ENCODE data around the gene ENTPD2.

The ENTPD2 gene

GRCh38 chr9:137086531-137087408 is 32.9 kb upstream of the ENTPD2 start, which contains the start of gene MAN1B1:
TSS of gene MAN1B1 (plus strand) at chr9:137086985. CDS start at chr9:137087000, 15 bp downstream.
- peaks cover 3% of the 10 kb centered on the region; the same call in 1 of the 2 replicates for H3K27me3 ChIP-seq (ENCODE audit: control insufficient read depth, insufficient read depth, low read length)
- peak within 1 kb of the TSS; percentile 74 for H3K4me3 ChIP-seq (ENCODE audit: low read depth, low read length)
- no peaks in the 10 kb centered on the region for H3K9me3 ChIP-seq (ENCODE audit: control insufficient read depth, insufficient read depth, low read depth, low read length)
- peaks cover 15% of the 10 kb centered on the region; the same call in 1 of the 2 replicates for H3K4me1 ChIP-seq (ENCODE audit: control insufficient read depth, insufficient read depth, low read length)
- H3K27ac ChIP-seq (ENCODE audit: low read depth, low read length): peak within 1 kb of the TSS; percentile 46; the same call in 1 of the 2 replicates
- peak within 1 kb of the TSS; percentile 75 for H3K9ac ChIP-seq (ENCODE audit: low read length)
- peaks cover 20% of the 10 kb centered on the region for H3K36me3 ChIP-seq (ENCODE audit: control insufficient read depth, insufficient read depth, low read length)

GRCh38 chr9:137085920-137086530 is 32.2 kb upstream of the ENTPD2 start:
- Histone ChIP-seq H3K9ac (ENCODE audit: low read length) (peak overlapping the region; percentile 75), H3K36me3 (ENCODE audit: control insufficient read depth, insufficient read depth, low read length) (peaks cover 20% of the 10 kb centered on the region), H3K4me1 (ENCODE audit: control insufficient read depth, insufficient read depth, low read length) (peaks cover 15% of the 10 kb centered on the region; the same call in 1 of the 2 replicates), H3K9me3 (ENCODE audit: control insufficient read depth, insufficient read depth, low read depth, low read length) (no peaks in the 10 kb centered on the region), H3K27ac (ENCODE audit: low read depth, low read length) (peak overlapping the region; percentile 46; the same call in 1 of the 2 replicates), H3K27me3 (ENCODE audit: control insufficient read depth, insufficient read depth, low read length) (peaks cover 3% of the 10 kb centered on the region; the same call in 1 of the 2 replicates), H3K4me3 (ENCODE audit: low read depth, low read length) (peak overlapping the region; percentile 74)

DNA sequence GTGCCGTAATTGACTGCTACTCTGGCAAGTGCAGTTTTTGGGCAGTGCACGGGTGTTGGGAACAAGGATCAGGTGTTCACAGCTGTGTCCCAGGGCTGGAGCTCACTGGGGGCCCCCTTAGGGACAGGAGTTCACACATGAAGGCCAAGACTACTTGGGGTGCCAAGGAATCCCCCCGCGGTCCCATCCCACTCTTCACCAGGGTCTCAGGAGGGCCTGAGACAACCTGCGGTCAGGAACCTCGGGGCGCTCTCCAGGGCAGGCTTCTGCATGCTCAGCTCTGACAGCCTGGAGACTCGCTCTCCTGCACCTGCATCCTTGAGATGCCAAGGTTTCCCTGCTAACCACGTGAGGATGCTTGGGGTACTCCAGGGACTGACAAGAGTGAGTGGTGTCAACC is 30.7 kb upstream of the ENTPD2 start:
- peaks cover 14% of the 10 kb centered on the region for H3K27me3 ChIP-seq (ENCODE audit: control insufficient read depth, insufficient read depth, low read length)
- H3K4me1 ChIP-seq (ENCODE audit: control insufficient read depth, insufficient read depth, low read length): peaks cover 15% of the 10 kb centered on the region; the same call in 1 of the 2 replicates
- no peak overlapping the region for H3K4me3 ChIP-seq (ENCODE audit: low read depth, low read length)
- no peaks in the 10 kb centered on the region for H3K9me3 ChIP-seq (ENCODE audit: control insufficient read depth, insufficient read depth, low read depth, low read length)
- H3K36me3 ChIP-seq (ENCODE audit: control insufficient read depth, insufficient read depth, low read length): peaks cover 23% of the 10 kb centered on the region
- no peak overlapping the region for H3K27ac ChIP-seq (ENCODE audit: low read depth, low read length)
- no peak overlapping the region for H3K9ac ChIP-seq (ENCODE audit: low read length)

DNA sequence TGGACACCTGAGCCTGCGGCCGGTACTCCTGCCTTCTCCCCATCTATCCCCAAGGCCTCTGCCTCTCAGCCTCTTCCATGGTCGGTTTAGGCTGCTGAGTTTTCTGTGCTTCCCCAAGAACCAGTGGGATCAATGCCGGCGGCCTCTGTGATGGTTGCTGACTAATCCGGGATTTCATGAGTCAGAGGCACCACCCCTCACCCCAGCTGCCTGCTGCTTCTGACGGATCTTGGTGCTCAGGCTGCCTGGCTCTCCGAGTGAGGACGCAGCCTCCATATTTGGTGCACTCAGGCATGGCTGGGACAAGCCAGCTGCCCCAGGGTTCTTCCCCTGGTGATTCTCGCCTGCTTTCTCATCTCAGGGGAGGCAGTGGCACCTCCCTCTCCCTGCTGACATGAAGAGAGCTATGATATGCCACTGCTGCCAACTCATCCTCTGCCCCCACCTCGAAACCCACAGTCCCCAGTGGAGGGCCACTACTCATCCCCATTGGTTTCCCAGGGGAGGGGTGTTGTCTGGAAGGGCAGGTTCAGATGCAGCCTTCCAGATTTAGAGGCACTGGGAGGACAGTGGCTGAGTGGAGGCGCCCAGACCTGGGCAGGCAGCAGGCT is 29.6 kb upstream of the ENTPD2 start:
- Histone ChIP-seq H3K27me3 (ENCODE audit: control insufficient read depth, insufficient read depth, low read length) (peaks cover 24% of the 10 kb centered on the region), H3K27ac (ENCODE audit: low read depth, low read length) (no peak overlapping the region; the same call in 1 of the 2 replicates), H3K9me3 (ENCODE audit: control insufficient read depth, insufficient read depth, low read depth, low read length) (no peaks in the 10 kb centered on the region), H3K9ac (ENCODE audit: low read length) (peak overlapping the region; percentile 36), H3K4me3 (ENCODE audit: low read depth, low read length) (no peak overlapping the region), H3K36me3 (ENCODE audit: control insufficient read depth, insufficient read depth, low read length) (peaks cover 22% of the 10 kb centered on the region), H3K4me1 (ENCODE audit: control insufficient read depth, insufficient read depth, low read length) (peaks cover 19% of the 10 kb centered on the region)

DNA sequence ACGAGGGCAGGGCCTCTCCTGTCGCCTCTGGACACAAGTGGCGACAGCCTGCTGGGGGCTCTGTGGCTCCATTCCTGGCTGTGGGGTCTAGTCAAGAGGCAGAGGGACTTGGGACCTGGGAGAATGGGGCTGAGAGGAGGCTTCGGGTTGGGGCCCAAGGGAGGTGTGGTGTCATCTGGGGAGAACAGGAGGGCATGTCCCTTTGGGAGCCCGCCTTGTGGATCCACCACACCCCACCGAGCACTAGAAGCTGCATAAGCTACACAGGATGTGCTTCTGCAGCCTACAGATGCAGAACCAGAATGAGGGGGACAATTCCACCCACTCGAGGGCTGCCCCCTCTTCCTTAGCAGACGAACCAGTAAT is 29.0 kb upstream of the ENTPD2 start:
- Histone ChIP-seq H3K9ac (ENCODE audit: low read length) (no peak overlapping the region), H3K9me3 (ENCODE audit: control insufficient read depth, insufficient read depth, low read depth, low read length) (no peaks in the 10 kb centered on the region), H3K4me3 (ENCODE audit: low read depth, low read length) (no peak overlapping the region), H3K36me3 (ENCODE audit: control insufficient read depth, insufficient read depth, low read length) (peaks cover 22% of the 10 kb centered on the region), H3K4me1 (ENCODE audit: control insufficient read depth, insufficient read depth, low read length) (peaks cover 22% of the 10 kb centered on the region), H3K27ac (ENCODE audit: low read depth, low read length) (no peak overlapping the region), H3K27me3 (ENCODE audit: control insufficient read depth, insufficient read depth, low read length) (peaks cover 30% of the 10 kb centered on the region)

DNA sequence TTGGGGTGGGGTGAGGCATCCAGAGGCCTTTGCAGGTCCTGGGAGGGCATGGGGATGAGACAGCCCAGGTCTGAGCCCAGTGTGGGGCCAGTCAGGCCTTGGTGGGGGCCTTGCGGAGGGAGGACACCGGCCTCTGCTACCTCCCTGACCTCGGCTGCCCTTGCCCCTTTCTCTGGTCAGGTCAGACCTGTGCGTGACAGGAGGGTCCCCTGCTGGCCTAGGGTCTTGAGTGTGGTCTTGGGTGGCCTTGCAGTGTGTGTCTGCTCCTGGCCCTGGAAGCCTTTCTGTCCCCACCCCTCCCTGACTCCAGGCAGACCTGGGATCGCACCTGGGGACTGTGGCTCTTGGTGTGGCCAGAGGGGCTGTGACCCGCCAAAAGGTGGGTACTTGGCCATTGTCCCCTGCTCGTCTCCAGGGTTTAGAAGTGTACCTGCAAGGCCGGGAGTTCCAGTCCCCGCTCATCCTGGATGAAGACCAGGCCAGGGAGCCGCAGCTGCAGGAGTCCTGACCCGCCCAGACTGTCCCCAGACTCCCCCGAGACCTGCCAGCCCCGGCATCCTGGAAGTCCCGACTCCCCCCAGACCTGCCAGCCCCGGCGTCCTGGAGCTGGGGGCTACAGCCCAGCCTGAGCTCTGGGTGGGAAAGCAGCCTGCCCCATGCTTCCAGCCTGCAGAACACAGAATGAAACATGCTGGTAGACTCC is 28.5 kb upstream of the ENTPD2 start:
- Histone ChIP-seq H3K36me3 (ENCODE audit: control insufficient read depth, insufficient read depth, low read length) (peaks cover 22% of the 10 kb centered on the region), H3K9ac (ENCODE audit: low read length) (no peak overlapping the region), H3K27me3 (ENCODE audit: control insufficient read depth, insufficient read depth, low read length) (peaks cover 33% of the 10 kb centered on the region), H3K4me3 (ENCODE audit: low read depth, low read length) (no peak overlapping the region), H3K27ac (ENCODE audit: low read depth, low read length) (no peak overlapping the region), H3K4me1 (ENCODE audit: control insufficient read depth, insufficient read depth, low read length) (peaks cover 22% of the 10 kb centered on the region), H3K9me3 (ENCODE audit: control insufficient read depth, insufficient read depth, low read depth, low read length) (no peaks in the 10 kb centered on the region)

GRCh38 chr9:137080260-137081122 is 26.6 kb upstream of the ENTPD2 start:
- Histone ChIP-seq H3K4me3 (ENCODE audit: low read depth, low read length) (no peak overlapping the region), H3K9ac (ENCODE audit: low read length) (no peak overlapping the region), H3K9me3 (ENCODE audit: control insufficient read depth, insufficient read depth, low read depth, low read length) (no peaks in the 10 kb centered on the region), H3K36me3 (ENCODE audit: control insufficient read depth, insufficient read depth, low read length) (peaks cover 22% of the 10 kb centered on the region), H3K27ac (ENCODE audit: low read depth, low read length) (no peak overlapping the region), H3K4me1 (ENCODE audit: control insufficient read depth, insufficient read depth, low read length) (peaks cover 23% of the 10 kb centered on the region), H3K27me3 (ENCODE audit: control insufficient read depth, insufficient read depth, low read length) (peaks cover 37% of the 10 kb centered on the region)

DNA sequence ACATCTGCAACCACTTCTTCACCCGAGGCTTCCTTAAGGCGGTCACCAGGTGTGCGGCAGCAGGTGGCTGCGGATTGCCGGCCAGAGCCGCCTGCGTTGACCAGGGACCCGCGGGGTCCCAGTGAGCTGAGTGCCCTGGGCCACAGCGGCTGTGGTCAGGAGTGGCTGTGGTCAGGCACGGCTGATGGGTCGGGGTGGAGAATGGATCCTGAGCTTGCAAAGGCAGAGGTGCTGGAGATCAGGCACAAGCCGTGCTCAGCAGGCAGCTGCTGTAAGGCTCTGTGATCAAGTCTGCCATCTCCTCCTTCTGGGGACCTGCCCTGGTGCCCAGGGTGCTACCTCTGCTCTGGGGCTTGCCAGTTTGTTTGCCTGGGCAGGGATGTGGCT is 25.5 kb upstream of the ENTPD2 start:
- H3K27me3 ChIP-seq (ENCODE audit: control insufficient read depth, insufficient read depth, low read length): peaks cover 37% of the 10 kb centered on the region
- no peaks in the 10 kb centered on the region for H3K9me3 ChIP-seq (ENCODE audit: control insufficient read depth, insufficient read depth, low read depth, low read length)
- H3K4me3 ChIP-seq (ENCODE audit: low read depth, low read length): no peak overlapping the region
- H3K4me1 ChIP-seq (ENCODE audit: control insufficient read depth, insufficient read depth, low read length): peaks cover 32% of the 10 kb centered on the region
- H3K27ac ChIP-seq (ENCODE audit: low read depth, low read length): no peak overlapping the region
- H3K9ac ChIP-seq (ENCODE audit: low read length): no peak overlapping the region
- H3K36me3 ChIP-seq (ENCODE audit: control insufficient read depth, insufficient read depth, low read length): peaks cover 22% of the 10 kb centered on the region

DNA sequence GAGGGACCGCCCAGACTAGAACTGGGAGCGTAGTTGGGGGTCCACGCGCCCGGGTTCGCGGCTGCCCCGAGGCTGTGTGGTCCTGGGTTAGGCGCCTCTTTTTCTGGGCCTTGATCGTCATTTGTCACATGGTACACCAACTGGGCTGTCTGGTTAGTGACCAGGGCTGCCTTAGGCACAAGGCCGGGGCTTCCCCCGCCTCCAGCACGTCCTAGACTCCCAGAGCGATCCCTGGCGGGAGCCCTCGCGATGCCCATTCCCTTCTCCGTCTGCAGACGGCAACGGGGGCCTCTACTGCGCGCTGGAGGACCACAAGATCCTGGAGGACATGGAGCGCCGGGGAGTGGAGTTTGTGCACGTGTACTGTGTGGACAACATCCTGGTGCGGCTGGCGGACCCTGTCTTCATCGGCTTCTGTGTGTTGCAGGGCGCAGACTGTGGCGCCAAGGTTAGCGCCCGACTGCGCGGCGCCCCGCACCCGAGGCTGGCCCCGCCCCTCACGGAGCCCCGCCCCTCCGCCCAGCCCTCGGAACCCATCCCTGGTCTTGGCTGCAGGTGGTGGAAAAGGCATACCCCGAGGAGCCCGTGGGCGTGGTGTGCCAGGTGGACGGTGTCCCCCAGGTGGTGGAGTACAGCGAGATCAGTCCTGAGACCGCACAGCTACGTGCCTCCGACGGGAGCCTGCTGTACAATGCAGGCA is 25.0 kb upstream of the ENTPD2 start:
- Histone ChIP-seq H3K4me3 (ENCODE audit: low read depth, low read length) (peak overlapping the region; percentile 61), H3K4me1 (ENCODE audit: control insufficient read depth, insufficient read depth, low read length) (peaks cover 30% of the 10 kb centered on the region), H3K27ac (ENCODE audit: low read depth, low read length) (no peak overlapping the region), H3K27me3 (ENCODE audit: control insufficient read depth, insufficient read depth, low read length) (peaks cover 37% of the 10 kb centered on the region), H3K9me3 (ENCODE audit: control insufficient read depth, insufficient read depth, low read depth, low read length) (no peaks in the 10 kb centered on the region), H3K36me3 (ENCODE audit: control insufficient read depth, insufficient read depth, low read length) (peaks cover 22% of the 10 kb centered on the region), H3K9ac (ENCODE audit: low read length) (no peak overlapping the region)
